Activated CD4-positive, alpha-beta T cell treated with anti-CD3 and anti-CD28 coated beads, Interleukin-2, Interleukin-6, amounts not matched to agents 100 ng/mL and 50 ng/mL, durations not matched to agents 16 hours and 8 hours (primary cell): ENCODE data around the gene DNAJC1.

ENCODE experiments used
- DNase-seq: peaks from one replicate; pipeline ENCODE4 v3.0.0-alpha.2; 2020

The DNAJC1 gene

GRCh38 chr10:22005763-22006162, 2.2 kb upstream of the DNAJC1 start:
- DNase-seq: no peak

GRCh38 chr10:22003964-22004281, 393 bp upstream of the DNAJC1 start:
- no peak for DNase-seq

- DNase-seq: peak; percentile 43
These were observed 846 bp downstream of the DNAJC1 start for GRCh38 chr10:22002591-22003176.

GRCh38 chr10:21995557-21995956, 8.0 kb downstream of the DNAJC1 start:
- no peak for DNase-seq

DNA sequence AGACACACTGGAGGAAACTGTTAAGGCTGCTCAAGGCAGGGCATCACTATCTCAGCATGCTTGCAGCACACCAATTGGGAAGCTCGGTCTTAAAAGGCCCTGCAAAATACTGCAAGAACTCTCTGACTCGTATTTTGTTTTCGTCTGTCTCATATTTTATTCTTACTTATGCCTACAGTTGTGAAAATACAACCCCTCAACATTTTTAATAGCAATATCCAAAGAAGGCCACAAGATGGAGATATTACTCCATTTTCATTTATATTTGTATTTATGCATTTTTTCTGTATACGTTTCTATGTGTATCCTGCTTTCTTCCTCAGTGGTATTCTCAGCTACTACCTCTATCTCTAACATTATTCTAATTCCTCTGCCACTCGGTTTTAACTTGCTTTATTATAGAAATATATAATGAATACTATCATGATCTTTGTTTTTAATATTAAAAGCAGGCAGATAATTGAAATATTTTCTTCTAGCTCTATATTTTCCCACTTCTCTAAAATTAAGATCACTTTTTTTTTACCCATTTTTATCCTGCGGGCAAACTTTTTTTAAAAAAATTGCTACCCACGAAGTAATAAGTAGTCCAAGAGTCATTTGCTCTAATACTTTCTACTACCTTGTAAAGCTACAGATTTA, 10.0 kb downstream of the DNAJC1 start:
- peak; percentile 20 for DNase-seq

DNA sequence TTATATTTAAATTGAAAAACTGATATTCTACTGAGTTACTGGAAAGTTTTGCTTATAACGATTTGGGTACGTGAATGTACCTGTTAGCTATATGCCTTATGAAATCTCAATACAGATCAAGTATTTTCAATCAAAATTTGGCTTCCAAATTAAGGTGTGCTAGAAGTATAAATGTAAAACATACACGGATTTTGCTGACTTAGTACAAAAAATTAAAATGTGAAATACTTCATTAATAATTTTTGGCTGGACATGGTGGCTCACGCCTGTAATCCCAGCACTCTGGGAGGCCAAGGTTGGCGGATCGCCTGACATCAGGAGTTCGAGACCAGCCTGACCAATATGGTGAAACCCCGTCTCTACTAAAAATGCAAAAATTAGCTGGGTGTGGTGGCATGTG, 11.7 kb downstream of the DNAJC1 start:
- no peak for DNase-seq

- no peak for DNase-seq
These were observed 13.1 kb downstream of the DNAJC1 start for GRCh38 chr10:21990449-21990848.

- peak; percentile 43 for DNase-seq
These were observed 13.9 kb downstream of the DNAJC1 start for GRCh38 chr10:21989453-21990154.

- no peak for DNase-seq
These were observed 18.0 kb downstream of the DNAJC1 start for GRCh38 chr10:21985541-21985940.

GRCh38 chr10:21981118-21981517, 22.4 kb downstream of the DNAJC1 start:
- no peak for DNase-seq

DNA sequence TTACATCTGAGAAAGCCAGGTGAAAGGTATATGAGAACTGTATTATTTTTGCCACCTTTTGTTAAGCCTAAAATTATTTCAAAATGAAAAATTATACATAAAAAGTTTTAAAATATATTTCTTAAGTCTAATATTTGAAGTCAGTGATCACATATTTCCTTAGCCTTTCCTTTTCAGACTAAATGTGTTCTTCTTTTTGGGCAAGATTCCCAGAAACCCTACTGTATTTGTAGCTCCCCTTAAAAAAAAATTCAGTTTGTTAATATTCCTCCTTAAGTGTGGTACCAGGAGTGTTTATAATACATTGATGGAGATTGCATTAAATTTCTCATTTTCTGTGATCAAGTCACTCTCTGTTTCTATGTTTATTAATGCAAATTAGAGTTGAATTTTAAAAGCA, 22.8 kb downstream of the DNAJC1 start:
- no peak for DNase-seq

GRCh38 chr10:21978191-21978862, 25.2 kb downstream of the DNAJC1 start:
- DNase-seq: no peak

- no peak for DNase-seq
These were observed 26.8 kb downstream of the DNAJC1 start for GRCh38 chr10:21976739-21977138.

GRCh38 chr10:21976280-21976679, 27.2 kb downstream of the DNAJC1 start:
- DNase-seq: no peak

DNA sequence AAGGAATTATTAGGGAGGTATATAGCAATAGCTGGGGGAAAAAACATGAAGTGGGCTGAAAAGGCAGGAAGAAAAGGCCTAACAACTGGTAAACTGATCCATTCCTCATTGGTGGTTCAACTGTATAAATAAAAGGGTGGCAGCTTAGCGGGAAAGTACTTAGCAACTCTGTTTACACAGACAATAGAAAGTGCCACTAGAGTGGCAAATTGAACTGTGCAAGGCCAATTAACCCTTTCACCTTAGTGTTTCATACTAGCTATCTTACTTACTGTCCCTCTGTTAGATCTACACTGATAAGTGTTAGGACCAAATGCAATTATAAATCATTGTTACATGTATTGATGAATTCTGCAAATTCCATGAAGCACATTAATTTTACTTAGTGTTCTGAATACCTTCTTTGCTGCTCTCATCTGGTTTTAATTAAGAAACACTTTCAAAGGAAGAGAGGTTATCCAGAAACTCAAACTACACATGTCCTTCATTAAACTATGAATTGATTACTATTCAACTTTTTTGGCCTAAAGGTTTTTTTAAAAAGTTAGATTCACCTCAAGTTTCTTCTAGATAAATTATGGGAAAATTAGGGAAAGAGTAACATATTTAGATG, 28.0 kb downstream of the DNAJC1 start:
- DNase-seq: no peak

DNA sequence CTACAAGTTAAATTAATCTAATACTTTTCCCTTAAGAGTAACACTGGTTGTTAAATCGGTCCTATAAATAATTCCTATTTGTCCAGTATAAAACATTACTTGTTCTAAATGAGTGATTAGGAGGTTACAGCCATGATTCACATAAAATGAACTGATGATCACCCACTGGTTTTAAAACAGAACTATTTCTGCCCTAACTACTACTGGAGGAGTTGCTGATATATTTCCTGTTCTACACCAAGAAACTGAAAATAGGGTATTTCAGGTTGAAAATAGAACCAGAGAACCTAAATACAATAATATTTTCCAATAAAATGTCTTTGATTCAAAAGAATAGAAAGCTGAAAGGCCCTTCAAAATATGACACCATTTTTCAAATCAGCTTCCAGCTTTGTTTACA, 30.9 kb downstream of the DNAJC1 start:
- DNase-seq: no peak

GRCh38 chr10:21969326-21970287, 33.9 kb downstream of the DNAJC1 start:
- no peak for DNase-seq

GRCh38 chr10:21964983-21965665, 38.4 kb downstream of the DNAJC1 start:
- no peak for DNase-seq

- no peak for DNase-seq
These were observed 41.2 kb downstream of the DNAJC1 start for GRCh38 chr10:21962358-21962757.

- no peak for DNase-seq
These were observed 41.7 kb downstream of the DNAJC1 start for GRCh38 chr10:21961847-21962246.

DNA sequence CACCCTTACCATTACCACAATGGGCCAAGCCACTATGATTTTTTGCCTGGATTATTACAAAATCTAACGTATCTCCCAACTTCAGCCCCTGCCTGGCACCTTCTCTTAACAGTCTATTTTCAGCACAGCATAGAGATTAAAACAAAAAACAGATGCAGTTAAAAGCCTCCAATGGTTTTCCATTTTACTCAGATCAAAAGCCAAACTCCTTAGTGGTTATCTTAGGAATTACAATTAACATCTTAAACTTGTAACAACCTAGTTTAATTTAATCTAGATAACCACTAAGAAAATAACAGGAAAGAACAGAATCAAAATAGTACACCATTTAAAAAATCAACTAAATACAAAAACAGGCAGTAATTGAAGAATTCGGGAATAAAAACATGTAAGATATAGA, 43.5 kb downstream of the DNAJC1 start:
- no peak for DNase-seq

- no peak for DNase-seq
These were observed 48.8 kb downstream of the DNAJC1 start for GRCh38 chr10:21954690-21955089.
